ENCODE measurements around the gene FAM78A.

FAM78A gene

GRCh38 chr9:131237931-131238401 is 38.3 kb downstream of the FAM78A start:
- H3K27me3 ChIP-seq (ENCODE audit: insufficient read depth, low read length, poor library complexity, severe bottlenecking): no peaks in the 10 kb centered on the region
- no peaks in the 10 kb centered on the region for H3K79me2 ChIP-seq (ENCODE audit: insufficient read depth, low read length)
- H3K4me3 ChIP-seq (ENCODE audit: low read length, poor library complexity, severe bottlenecking): peak overlapping the region; percentile 56
- no peaks in the 10 kb centered on the region for H3K9me3 ChIP-seq (ENCODE audit: insufficient read depth, low read depth, low read length)
- no peaks in the 10 kb centered on the region for H3K9me2 ChIP-seq (replicated peaks; ENCODE audit: low read depth, low read length)
- peaks cover 5% of the 10 kb centered on the region; the same call in 1 of the 2 replicates for H3F3A ChIP-seq (ENCODE audit: low read depth)
- TF ChIP-seq CTCF (conservative IDR thresholded peaks at IDR 0.05; ENCODE audit: low read length): no peak
- TF ChIP-seq EZH2phosphoT487 (IDR thresholded peaks at IDR 0.05; ENCODE audit: borderline replicate concordance): no peak
- H2AFZ ChIP-seq (ENCODE audit: low read length): peak overlapping the region; percentile 55; the same call in 1 of the 2 replicates
- peak overlapping the region; percentile 75 for H3K9ac ChIP-seq (ENCODE audit: low read depth, low read length, poor library complexity, severe bottlenecking)
- H4K20me1 ChIP-seq (ENCODE audit: insufficient read depth, low read length, poor library complexity, severe bottlenecking): no peaks in the 10 kb centered on the region
- peaks cover 29% of the 10 kb centered on the region; the same call in 1 of the 2 replicates for H3K36me3 ChIP-seq (ENCODE audit: insufficient read depth, low read length)
- peak overlapping the region; percentile 72 for H3K4me2 ChIP-seq (ENCODE audit: low read depth, low read length, poor library complexity, severe bottlenecking)
- peaks cover 27% of the 10 kb centered on the region for H3K4me1 ChIP-seq (ENCODE audit: insufficient read depth, low read length, poor library complexity, severe bottlenecking)

- Histone ChIP-seq H3K79me2 (ENCODE audit: insufficient read depth, low read length) (no peaks in the 10 kb centered on the region), H3K9me2 (replicated peaks; ENCODE audit: low read depth, low read length) (no peaks in the 10 kb centered on the region), H3F3A (ENCODE audit: low read depth) (peaks cover 5% of the 10 kb centered on the region; the same call in 1 of the 2 replicates), H2AFZ (ENCODE audit: low read length) (no peak overlapping the region), H3K4me1 (ENCODE audit: insufficient read depth, low read length, poor library complexity, severe bottlenecking) (peaks cover 27% of the 10 kb centered on the region), H3K4me3 (ENCODE audit: low read length, poor library complexity, severe bottlenecking) (peak overlapping the region; percentile 56), H4K20me1 (ENCODE audit: insufficient read depth, low read length, poor library complexity, severe bottlenecking) (no peaks in the 10 kb centered on the region), H3K9ac (ENCODE audit: low read depth, low read length, poor library complexity, severe bottlenecking) (peak overlapping the region; percentile 75), H3K4me2 (ENCODE audit: low read depth, low read length, poor library complexity, severe bottlenecking) (peak overlapping the region; percentile 72), H3K9me3 (ENCODE audit: insufficient read depth, low read depth, low read length) (no peaks in the 10 kb centered on the region), H3K27me3 (ENCODE audit: insufficient read depth, low read length, poor library complexity, severe bottlenecking) (no peaks in the 10 kb centered on the region), H3K36me3 (ENCODE audit: insufficient read depth, low read length) (peaks cover 34% of the 10 kb centered on the region; the same call in 1 of the 2 replicates)
- no peak for TF ChIP-seq EZH2phosphoT487 (IDR thresholded peaks at IDR 0.05; ENCODE audit: borderline replicate concordance)
- TF ChIP-seq CTCF (conservative IDR thresholded peaks at IDR 0.05; ENCODE audit: low read length): no peak
Observed at GRCh38 chr9:131237291-131237690, 39.0 kb downstream of the FAM78A start.

GRCh38 chr9:131236761-131237160 is 39.5 kb downstream of the FAM78A start:
- Histone ChIP-seq H3K79me2 (ENCODE audit: insufficient read depth, low read length) (no peaks in the 10 kb centered on the region), H3K9me2 (replicated peaks; ENCODE audit: low read depth, low read length) (no peaks in the 10 kb centered on the region), H3K27me3 (ENCODE audit: insufficient read depth, low read length, poor library complexity, severe bottlenecking) (no peaks in the 10 kb centered on the region), H3K4me1 (ENCODE audit: insufficient read depth, low read length, poor library complexity, severe bottlenecking) (peaks cover 27% of the 10 kb centered on the region), H3K4me2 (ENCODE audit: low read depth, low read length, poor library complexity, severe bottlenecking) (no peak overlapping the region), H2AFZ (ENCODE audit: low read length) (no peak overlapping the region), H3K36me3 (ENCODE audit: insufficient read depth, low read length) (peaks cover 39% of the 10 kb centered on the region), H4K20me1 (ENCODE audit: insufficient read depth, low read length, poor library complexity, severe bottlenecking) (no peaks in the 10 kb centered on the region), H3K4me3 (ENCODE audit: low read length, poor library complexity, severe bottlenecking) (no peak overlapping the region), H3K9me3 (ENCODE audit: insufficient read depth, low read depth, low read length) (no peaks in the 10 kb centered on the region), H3K9ac (ENCODE audit: low read depth, low read length, poor library complexity, severe bottlenecking) (peak overlapping the region; percentile 75), H3F3A (ENCODE audit: low read depth) (peaks cover 5% of the 10 kb centered on the region; the same call in 1 of the 2 replicates)
- TF ChIP-seq EZH2phosphoT487 (IDR thresholded peaks at IDR 0.05; ENCODE audit: borderline replicate concordance): no peak
- TF ChIP-seq CTCF (conservative IDR thresholded peaks at IDR 0.05; ENCODE audit: low read length): no peak
